C4-2B (cell line): ENCODE measurements around the gene C10orf71.

ENCODE experiments used
- ZFX ChIP-seq: fragments of 450-650 bp; IDR thresholded peaks from 2 replicates; pipeline ENCODE4 v1.6.1; 2017
- TF ChIP-seq, protein P1 (sequence below): fragments of 450-650 bp; conservative IDR thresholded peaks from 2 replicates; pipeline ENCODE4 v1.5.1; 2017; ENCODE audit warnings: mild to moderate bottlenecking

DNA sequence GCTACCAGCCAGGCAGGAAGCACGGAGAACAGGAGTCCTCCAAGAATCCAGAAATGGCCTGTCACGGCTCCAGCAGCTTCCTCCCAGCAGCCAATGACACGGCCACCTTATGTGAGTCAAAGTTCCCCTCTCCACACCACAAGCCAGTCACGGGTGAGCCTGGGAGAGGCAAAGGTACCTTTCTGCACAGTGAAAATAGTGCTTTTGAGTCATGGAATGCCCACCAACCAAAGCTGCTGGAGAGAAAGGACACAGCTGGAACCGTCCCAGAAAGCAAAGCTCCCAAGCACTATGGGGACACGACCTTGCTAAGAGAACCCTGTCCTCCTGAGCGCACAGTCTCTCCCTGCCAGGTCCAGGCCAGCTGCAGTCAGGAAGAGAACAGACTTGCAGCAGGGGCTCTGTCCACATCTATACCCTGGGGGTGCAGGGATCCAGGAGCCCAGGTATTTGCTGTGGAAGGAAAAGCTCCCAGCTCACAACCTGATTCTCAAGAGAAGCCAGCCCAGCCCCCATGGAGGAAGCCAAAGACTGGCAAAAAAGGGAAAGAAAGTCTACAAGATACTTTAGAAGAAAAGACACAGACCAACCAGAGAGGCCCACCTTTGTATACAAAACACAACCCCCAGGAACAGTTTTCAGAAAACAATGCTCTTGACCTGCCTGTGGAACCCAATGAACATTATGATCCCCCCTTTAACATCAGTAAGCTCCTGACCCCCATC, 24.4 kb downstream of the C10orf71 start:
- TF ChIP-seq, protein P1, sequence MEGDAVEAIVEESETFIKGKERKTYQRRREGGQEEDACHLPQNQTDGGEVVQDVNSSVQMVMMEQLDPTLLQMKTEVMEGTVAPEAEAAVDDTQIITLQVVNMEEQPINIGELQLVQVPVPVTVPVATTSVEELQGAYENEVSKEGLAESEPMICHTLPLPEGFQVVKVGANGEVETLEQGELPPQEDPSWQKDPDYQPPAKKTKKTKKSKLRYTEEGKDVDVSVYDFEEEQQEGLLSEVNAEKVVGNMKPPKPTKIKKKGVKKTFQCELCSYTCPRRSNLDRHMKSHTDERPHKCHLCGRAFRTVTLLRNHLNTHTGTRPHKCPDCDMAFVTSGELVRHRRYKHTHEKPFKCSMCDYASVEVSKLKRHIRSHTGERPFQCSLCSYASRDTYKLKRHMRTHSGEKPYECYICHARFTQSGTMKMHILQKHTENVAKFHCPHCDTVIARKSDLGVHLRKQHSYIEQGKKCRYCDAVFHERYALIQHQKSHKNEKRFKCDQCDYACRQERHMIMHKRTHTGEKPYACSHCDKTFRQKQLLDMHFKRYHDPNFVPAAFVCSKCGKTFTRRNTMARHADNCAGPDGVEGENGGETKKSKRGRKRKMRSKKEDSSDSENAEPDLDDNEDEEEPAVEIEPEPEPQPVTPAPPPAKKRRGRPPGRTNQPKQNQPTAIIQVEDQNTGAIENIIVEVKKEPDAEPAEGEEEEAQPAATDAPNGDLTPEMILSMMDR: no peak
- TF ChIP-seq ZFX: no peak
